ENCODE measurements around the gene FCN3. TPM values are rescaled to one million over a fixed set of nuclear protein-coding genes. Genes with fewer than 3 reads are reported as not detected.

Gene FCN3
- total and polyA plus RNA-seq, 2 donors, result 4.5 TPM; not detected in 1

- Histone ChIP-seq H3K36me3 (ENCODE audit: insufficient read depth) (no peaks in the 10 kb centered on the region), H3K4me3 (ENCODE audit: low read depth, low read length) (no peak overlapping the region), H3K4me1 (ENCODE audit: insufficient read depth) (no peaks in the 10 kb centered on the region), H3K27ac (ENCODE audit: low read depth) (no peak overlapping the region)
- WGBS, result 89% methylated on average over 3 of the region's 3 CpGs
- DNase-seq (ENCODE audit: extremely low spot score), result no peak
Observed at GRCh38 chr1:27353629-27354028, 21.0 kb downstream of the FCN3 start.

- H3K36me3 ChIP-seq (ENCODE audit: insufficient read depth), result no peaks in the 10 kb centered on the region
- 89% methylated on average over 13 of the region's 13 CpGs for WGBS
Observed at GRCh38 chr1:27353166-27353565, 21.5 kb downstream of the FCN3 start.

DNA sequence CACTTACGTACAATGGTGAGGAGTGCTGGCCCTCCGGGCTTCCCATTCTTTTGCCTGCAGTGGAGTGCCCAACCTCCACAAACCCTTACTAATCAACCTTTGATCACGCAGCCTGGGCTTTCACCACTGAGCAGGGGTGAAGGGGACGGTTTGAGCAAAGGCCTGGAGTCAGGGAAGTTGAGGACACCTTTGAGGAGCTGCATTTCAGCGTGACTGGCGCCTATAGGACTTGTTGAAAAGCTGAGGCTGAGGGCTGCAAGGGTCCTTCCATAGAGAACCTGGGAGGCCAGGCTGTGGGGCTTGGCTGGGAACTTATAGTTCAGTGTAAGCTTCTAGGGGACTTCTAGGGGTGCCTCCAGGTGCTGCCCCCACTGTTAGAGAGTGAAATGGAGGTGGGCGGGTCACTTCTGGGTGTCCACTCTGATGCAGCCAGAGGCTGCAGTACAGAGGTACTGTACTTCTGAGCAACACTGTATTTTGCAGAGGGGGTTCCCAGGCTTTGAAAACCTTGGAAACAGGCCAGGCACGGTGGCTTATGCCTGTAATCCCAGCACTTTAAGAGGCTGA is 23.0 kb downstream of the FCN3 start:
- DNase-seq (ENCODE audit: extremely low spot score), result no peak
- Histone ChIP-seq H3K4me3 (ENCODE audit: low read depth, low read length) (no peak overlapping the region), H3K36me3 (ENCODE audit: insufficient read depth) (no peaks in the 10 kb centered on the region), H3K4me1 (ENCODE audit: insufficient read depth) (no peaks in the 10 kb centered on the region), H3K27ac (ENCODE audit: low read depth) (no peak overlapping the region)
- 52% methylated on average over 8 of the region's 8 CpGs for WGBS

More at GRCh38 chr1:27353166-27353565, 21.5 kb downstream of the FCN3 start:
- DNase-seq (ENCODE audit: extremely low spot score), result no peak
- Histone ChIP-seq H3K4me1 (ENCODE audit: insufficient read depth) (no peaks in the 10 kb centered on the region), H3K27ac (ENCODE audit: low read depth) (no peak overlapping the region), H3K4me3 (ENCODE audit: low read depth, low read length) (no peak overlapping the region)

DNA sequence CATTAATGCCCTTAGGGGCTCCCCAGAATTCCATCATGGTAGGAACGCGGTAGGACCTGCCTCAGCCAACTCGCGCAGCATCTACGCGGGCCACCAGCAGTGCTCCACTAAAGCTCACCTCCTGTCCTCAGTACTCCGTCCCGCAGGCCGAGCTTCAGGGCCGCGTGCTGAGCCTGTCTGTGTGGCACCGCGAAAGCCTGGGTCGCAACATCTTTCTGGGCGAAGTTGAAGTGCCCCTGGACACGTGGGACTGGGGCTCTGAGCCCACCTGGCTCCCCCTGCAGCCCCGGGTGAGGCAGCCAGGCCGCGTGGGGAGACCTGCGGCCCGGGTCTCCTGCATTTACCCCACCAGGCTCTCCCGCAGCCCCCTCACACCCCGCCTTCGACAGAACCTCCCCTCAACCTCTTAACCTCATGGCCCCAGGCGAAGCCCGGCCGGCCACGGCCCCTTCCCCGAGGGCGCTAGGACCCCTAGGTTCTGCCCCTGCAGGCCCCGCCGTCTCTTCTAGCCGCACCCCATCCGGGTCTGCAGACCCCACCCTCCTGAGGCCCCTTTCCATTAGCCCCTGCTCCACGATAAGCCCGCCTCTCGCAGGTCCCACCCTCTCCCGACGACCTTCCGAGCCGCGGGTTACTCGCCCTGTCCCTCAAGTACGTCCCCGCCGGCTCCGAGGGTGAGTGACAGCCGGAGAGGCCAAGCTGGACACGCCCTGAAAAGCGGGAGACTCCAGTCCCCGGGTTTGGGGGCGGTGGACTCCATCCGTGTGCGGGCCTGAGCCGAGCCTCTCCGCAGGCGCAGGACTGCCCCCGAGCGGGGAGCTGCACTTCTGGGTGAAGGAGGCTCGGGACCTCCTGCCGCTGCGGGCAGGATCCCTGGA is 23.7 kb downstream of the FCN3 start:
- H3K4me1 ChIP-seq (ENCODE audit: insufficient read depth), result no peaks in the 10 kb centered on the region
- no peaks in the 10 kb centered on the region for H3K36me3 ChIP-seq (ENCODE audit: insufficient read depth)
- no peak for DNase-seq (ENCODE audit: extremely low spot score)
- H3K4me3 ChIP-seq (ENCODE audit: low read depth, low read length), result peak overlapping the region; percentile 4
- H3K27ac ChIP-seq (ENCODE audit: low read depth), result no peak overlapping the region
- WGBS, result 31% methylated on average over 62 of the region's 62 CpGs

GRCh38 chr1:27349784-27350662 is 24.6 kb downstream of the FCN3 start:
- DNase-seq (ENCODE audit: extremely low spot score), result no peak
- 17% methylated on average over 84 of the region's 84 CpGs for WGBS
- Histone ChIP-seq H3K4me1 (ENCODE audit: insufficient read depth) (no peaks in the 10 kb centered on the region), H3K36me3 (ENCODE audit: insufficient read depth) (no peaks in the 10 kb centered on the region), H3K27ac (ENCODE audit: low read depth) (peak overlapping the region; percentile 43), H3K4me3 (ENCODE audit: low read depth, low read length) (peak overlapping the region; percentile 45)

DNA sequence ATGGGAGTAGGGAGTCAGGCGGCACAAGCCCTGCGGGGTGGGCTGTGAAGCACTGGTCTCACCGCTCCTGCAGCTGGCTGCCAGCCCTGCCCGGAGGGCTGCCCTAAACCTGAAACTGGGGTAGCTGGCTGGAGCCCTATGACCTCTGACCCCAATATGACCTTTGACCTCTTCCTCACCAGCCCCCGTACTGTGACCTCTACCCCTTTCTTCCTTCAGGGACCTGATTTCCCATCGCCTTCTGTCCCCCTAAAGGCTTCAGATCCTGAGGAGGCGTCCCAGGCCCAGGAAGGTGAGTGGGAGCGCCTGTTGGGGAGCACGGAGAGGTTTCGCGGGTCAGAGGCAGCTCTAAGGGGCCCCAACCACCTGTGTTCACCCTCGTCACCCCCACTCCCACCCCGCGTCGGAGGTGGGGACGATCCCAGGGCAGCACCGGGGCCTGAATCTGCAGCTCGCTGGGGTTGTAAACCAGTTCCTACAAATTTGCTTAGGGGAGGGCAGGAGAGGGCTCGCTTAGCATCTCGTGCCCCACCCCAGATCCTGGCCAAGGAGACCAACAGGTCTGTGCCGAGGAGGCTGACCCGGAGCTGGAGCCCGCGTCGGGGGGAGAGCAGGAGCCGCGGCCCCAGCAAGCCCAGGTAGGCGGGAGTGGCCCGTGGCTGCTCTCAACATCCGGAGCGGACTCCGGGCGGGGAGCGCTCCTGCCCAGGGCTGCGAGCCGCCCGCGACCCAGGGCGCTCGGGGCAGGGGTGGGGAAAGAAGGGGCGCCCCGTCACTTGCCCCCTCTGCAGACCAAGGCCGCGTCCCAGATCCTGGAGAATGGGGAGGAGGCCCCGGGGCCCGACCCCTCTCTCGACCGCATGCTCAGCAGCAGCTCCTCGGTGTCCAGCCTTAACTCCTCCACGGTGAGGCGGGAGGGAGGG is 25.5 kb downstream of the FCN3 start:
- peak overlapping the region; percentile 71 for H3K27ac ChIP-seq (ENCODE audit: low read depth)
- H3K4me1 ChIP-seq (ENCODE audit: insufficient read depth), result no peaks in the 10 kb centered on the region
- H3K4me3 ChIP-seq (ENCODE audit: low read depth, low read length), result peak overlapping the region; percentile 45
- WGBS, result 22% methylated on average over 51 of the region's 51 CpGs
- no peaks in the 10 kb centered on the region for H3K36me3 ChIP-seq (ENCODE audit: insufficient read depth)
- peak; percentile 56 for DNase-seq (ENCODE audit: extremely low spot score)

GRCh38 chr1:27346991-27347624 is 27.5 kb downstream of the FCN3 start:
- Histone ChIP-seq H3K4me3 (ENCODE audit: low read depth, low read length) (no peak overlapping the region), H3K36me3 (ENCODE audit: insufficient read depth) (no peaks in the 10 kb centered on the region), H3K27ac (ENCODE audit: low read depth) (no peak overlapping the region), H3K4me1 (ENCODE audit: insufficient read depth) (no peaks in the 10 kb centered on the region)
- no peak for DNase-seq (ENCODE audit: extremely low spot score)
- WGBS, result 83% methylated on average over 14 of the region's 14 CpGs

DNA sequence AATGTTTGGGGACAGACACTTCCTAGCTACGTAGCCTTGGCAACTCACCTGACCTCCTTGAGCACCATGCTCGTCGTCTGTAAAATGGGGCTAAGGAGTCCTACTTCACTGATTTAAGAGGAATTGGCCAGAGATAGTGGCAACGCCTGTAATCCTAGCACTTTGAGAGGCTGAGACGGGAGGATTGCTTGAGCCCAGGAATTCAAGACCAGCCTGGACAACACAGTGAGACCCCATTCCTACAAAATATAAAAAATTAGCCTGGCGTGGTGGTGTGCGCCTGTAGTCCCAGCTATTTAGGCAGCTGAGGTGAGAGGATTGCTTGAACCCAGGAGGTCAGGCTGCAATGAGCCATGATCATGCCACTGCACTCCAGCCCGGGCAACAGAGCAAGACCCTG is 28.3 kb downstream of the FCN3 start:
- DNase-seq (ENCODE audit: extremely low spot score), result no peak
- H3K27ac ChIP-seq (ENCODE audit: low read depth), result no peak overlapping the region
- no peak overlapping the region for H3K4me3 ChIP-seq (ENCODE audit: low read depth, low read length)
- 91% methylated on average over 8 of the region's 8 CpGs for WGBS
- no peaks in the 10 kb centered on the region for H3K4me1 ChIP-seq (ENCODE audit: insufficient read depth)
- no peaks in the 10 kb centered on the region for H3K36me3 ChIP-seq (ENCODE audit: insufficient read depth)

GRCh38 chr1:27345272-27345671 is 29.4 kb downstream of the FCN3 start:
- no peak for DNase-seq (ENCODE audit: extremely low spot score)
- H3K4me1 ChIP-seq (ENCODE audit: insufficient read depth), result no peaks in the 10 kb centered on the region
- H3K36me3 ChIP-seq (ENCODE audit: insufficient read depth), result no peaks in the 10 kb centered on the region
- 93% methylated on average over 12 of the region's 12 CpGs for WGBS
- no peak overlapping the region for H3K4me3 ChIP-seq (ENCODE audit: low read depth, low read length)
- H3K27ac ChIP-seq (ENCODE audit: low read depth), result no peak overlapping the region

GRCh38 chr1:27343639-27344025 is 31.0 kb downstream of the FCN3 start:
- Histone ChIP-seq H3K27ac (ENCODE audit: low read depth) (peak overlapping the region; percentile 77), H3K4me3 (ENCODE audit: low read depth, low read length) (no peak overlapping the region), H3K4me1 (ENCODE audit: insufficient read depth) (no peaks in the 10 kb centered on the region), H3K36me3 (ENCODE audit: insufficient read depth) (no peaks in the 10 kb centered on the region)
- 66% methylated on average over 5 of the region's 5 CpGs for WGBS
- DNase-seq (ENCODE audit: extremely low spot score), result no peak

- H3K4me1 ChIP-seq (ENCODE audit: insufficient read depth), result no peaks in the 10 kb centered on the region
- no peaks in the 10 kb centered on the region for H3K36me3 ChIP-seq (ENCODE audit: insufficient read depth)
- H3K27ac ChIP-seq (ENCODE audit: low read depth), result peak overlapping the region; percentile 77
- WGBS, result 52% methylated on average over 31 of the region's 31 CpGs
- peak; percentile 40 for DNase-seq (ENCODE audit: extremely low spot score)
- peak overlapping the region; percentile 27 for H3K4me3 ChIP-seq (ENCODE audit: low read depth, low read length)
Observed at GRCh38 chr1:27342778-27343638, 31.6 kb downstream of the FCN3 start.

DNA sequence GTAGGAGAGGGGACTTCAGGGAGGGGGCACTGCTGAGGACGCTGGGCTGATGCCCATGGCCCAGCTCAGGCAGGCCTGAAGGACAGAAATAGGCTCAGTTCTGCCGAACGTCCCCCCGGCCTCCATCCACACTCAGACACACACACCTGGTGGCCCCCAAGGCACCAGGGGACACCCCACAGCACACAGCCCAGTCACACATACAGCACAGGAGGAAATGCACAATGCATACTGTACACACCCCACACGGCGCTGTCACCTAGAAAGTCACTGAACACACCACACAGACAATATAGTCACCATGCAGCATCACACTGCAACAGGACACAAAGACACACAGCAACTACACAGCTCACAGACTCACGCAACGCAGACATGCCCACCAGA is 32.2 kb downstream of the FCN3 start:
- H3K36me3 ChIP-seq (ENCODE audit: insufficient read depth), result no peaks in the 10 kb centered on the region
- no peak for DNase-seq (ENCODE audit: extremely low spot score)
- 76% methylated on average over 8 of the region's 8 CpGs for whole genome bisulfite sequencing
- H3K27ac ChIP-seq (ENCODE audit: low read depth), result peak overlapping the region; percentile 71
- peak overlapping the region; percentile 27 for H3K4me3 ChIP-seq (ENCODE audit: low read depth, low read length)
- no peaks in the 10 kb centered on the region for H3K4me1 ChIP-seq (ENCODE audit: insufficient read depth)
